ENCODE data around the gene RFC2. TPM values are rescaled to one million over a fixed set of nuclear protein-coding genes. Genes with fewer than 3 reads are reported as not detected.
"Not testable (repeated sequence)": the region's sequence is repeated elsewhere in the genome, so short reads cannot be mapped to it uniquely, and the experiment has no call there.

The RFC2 gene
- total RNA-seq, 2 donors from 2014 or later, result 15.6 to 21.9 TPM

DNA sequence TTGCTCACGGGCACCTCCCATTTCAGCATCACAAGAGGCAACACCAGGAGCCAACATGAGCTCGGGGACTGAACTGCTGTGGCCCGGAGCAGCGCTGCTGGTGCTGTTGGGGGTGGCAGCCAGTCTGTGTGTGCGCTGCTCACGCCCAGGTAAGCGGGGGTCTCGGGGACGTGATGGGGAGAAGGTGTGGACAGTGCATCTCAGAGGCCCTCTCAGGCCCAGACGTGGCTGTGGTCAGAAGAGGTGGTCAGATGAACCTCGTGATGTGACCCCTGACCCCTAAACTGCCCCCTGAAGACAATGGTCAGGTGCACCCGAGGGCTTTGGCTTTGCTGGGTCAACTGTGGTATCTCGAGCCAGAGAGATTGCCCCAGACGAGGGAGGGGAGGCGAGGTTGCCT lies 38.3 kb downstream of the RFC2 start:
- Histone ChIP-seq H3K27me3 (replicated peaks; ENCODE audit: insufficient read depth) (no peaks in the 10 kb centered on the region), H3K4me1 (replicated peaks) (no peaks in the 10 kb centered on the region), H3K9me3 (no peaks in the 10 kb centered on the region), H3K27ac (no peak overlapping the region), H3K4me3 (no peak overlapping the region), H3K36me3 (no peaks in the 10 kb centered on the region)
- intact Hi-C loops (cut with DNase I), result no loop called here
- 69% methylated on average over 15 of the region's 15 CpGs for WGBS
- TF ChIP-seq, protein P1, sequence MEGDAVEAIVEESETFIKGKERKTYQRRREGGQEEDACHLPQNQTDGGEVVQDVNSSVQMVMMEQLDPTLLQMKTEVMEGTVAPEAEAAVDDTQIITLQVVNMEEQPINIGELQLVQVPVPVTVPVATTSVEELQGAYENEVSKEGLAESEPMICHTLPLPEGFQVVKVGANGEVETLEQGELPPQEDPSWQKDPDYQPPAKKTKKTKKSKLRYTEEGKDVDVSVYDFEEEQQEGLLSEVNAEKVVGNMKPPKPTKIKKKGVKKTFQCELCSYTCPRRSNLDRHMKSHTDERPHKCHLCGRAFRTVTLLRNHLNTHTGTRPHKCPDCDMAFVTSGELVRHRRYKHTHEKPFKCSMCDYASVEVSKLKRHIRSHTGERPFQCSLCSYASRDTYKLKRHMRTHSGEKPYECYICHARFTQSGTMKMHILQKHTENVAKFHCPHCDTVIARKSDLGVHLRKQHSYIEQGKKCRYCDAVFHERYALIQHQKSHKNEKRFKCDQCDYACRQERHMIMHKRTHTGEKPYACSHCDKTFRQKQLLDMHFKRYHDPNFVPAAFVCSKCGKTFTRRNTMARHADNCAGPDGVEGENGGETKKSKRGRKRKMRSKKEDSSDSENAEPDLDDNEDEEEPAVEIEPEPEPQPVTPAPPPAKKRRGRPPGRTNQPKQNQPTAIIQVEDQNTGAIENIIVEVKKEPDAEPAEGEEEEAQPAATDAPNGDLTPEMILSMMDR (IDR thresholded peaks at IDR 0.05), result no peak
- TF ChIP-seq POLR2AphosphoS5 (IDR thresholded peaks at IDR 0.05) (no peak), POLR2A (IDR thresholded peaks at IDR 0.05) (no peak)
- DNase-seq (ENCODE audit: low spot score), result no peak

DNA sequence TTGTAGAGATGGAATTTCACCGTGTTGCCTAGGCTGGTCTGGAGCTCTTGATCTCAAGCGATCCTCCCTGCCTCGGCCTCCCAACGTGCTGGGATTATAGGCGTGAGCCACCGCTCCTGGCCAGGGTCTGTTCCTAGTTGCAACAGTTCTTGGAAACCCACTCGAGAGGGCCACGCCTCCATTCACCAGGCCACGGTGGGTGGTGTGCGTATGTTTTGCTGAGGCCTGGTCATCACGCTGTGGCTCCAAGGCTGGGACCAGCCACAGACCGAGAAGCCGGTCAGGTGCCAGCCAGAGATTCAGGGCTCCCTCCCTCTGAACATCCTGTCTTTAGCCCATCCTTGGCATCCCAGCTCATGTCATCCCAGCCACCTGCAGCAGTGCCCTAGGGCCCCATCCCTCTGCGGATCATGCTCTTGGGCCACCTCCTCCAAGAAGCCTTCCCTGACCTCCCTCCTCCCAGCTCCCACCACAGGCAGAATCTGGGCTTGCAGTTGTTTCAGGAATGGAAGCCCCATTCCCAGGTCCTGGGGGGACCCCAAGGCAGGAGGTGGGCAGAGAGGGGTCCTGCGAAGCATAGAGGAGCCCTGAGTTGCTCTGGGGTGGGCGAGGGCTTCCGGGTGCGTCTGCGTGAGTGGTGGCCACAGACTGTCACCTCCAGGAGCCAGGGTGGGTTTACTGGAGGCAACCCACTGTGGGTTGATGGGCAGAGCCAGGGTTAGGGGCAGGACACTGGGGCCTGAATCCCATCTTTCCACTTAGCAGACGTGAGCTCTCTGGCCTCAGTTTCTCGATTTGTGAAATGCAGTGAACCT lies 39.2 kb downstream of the RFC2 start:
- TF ChIP-seq POLR2AphosphoS5 (IDR thresholded peaks at IDR 0.05) (no peak), POLR2A (IDR thresholded peaks at IDR 0.05) (no peak)
- TF ChIP-seq, protein P1 (IDR thresholded peaks at IDR 0.05), result no peak
- Histone ChIP-seq H3K9me3 (no peaks in the 10 kb centered on the region), H3K4me1 (replicated peaks) (no peaks in the 10 kb centered on the region), H3K36me3 (no peaks in the 10 kb centered on the region), H3K27me3 (replicated peaks; ENCODE audit: insufficient read depth) (no peaks in the 10 kb centered on the region), H3K4me3 (no peak overlapping the region), H3K27ac (no peak overlapping the region)
- WGBS, result 87% methylated on average over 21 of the region's 21 CpGs
- no peak for DNase-seq (ENCODE audit: low spot score)
- intact Hi-C loops (cut with DNase I), result no loop called here

DNA sequence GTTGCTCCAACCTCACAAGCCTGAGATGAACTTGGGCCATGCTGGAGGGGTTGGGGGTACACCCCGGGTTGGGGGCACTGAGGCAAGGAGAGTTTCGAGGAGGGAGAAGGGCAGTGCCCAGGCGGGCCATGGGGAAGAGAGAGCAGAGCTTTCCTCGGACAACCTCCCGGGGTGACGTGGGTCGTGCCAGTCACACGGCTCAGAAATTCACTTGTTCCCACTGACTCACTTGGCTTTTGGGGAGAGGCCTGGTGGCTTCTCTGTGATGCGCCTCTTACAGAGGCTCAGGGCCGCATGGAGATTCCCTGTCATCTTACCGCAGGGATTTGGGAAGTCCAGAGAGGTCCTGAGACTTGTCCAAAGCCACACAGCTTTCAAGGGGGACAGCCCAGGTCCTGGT lies 41.5 kb downstream of the RFC2 start:
- no peak overlapping the region for H3K4me3 ChIP-seq
- H3K27me3 ChIP-seq (replicated peaks; ENCODE audit: insufficient read depth), result no peaks in the 10 kb centered on the region
- TF ChIP-seq POLR2AphosphoS5 (IDR thresholded peaks at IDR 0.05) (no peak), POLR2A (IDR thresholded peaks at IDR 0.05) (no peak)
- TF ChIP-seq, protein P1 (IDR thresholded peaks at IDR 0.05), result no peak
- no peak overlapping the region for H3K27ac ChIP-seq
- H3K36me3 ChIP-seq, result no peaks in the 10 kb centered on the region
- no peaks in the 10 kb centered on the region for H3K9me3 ChIP-seq
- no peaks in the 10 kb centered on the region for H3K4me1 ChIP-seq (replicated peaks)
- DNase-seq (ENCODE audit: low spot score), result no peak
- intact Hi-C loops (cut with DNase I), result no loop called here
- WGBS, result 90% methylated on average over 11 of the region's 11 CpGs

DNA sequence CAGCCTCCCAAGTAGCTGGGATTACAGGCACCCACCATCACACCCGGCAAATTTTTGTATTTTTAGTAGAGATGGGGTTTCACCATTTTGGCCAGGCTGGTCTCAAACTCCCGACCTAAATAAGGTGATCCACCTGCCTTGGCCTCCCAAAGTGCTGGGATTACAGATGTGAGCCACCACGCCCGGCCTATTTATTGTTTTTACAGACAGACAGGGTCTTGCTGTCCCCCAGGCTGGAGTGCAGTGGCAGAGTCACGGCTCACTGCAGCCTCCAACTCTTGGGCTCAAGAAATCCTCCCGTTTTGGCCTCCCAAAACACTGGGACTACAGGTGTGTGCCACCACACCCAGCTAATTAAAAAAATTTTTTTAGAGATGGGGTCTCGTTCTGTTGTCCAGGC lies 46.0 kb downstream of the RFC2 start:
- H3K4me3 ChIP-seq; H3K27ac ChIP-seq; DNase-seq (ENCODE audit: low spot score); H3K27me3 ChIP-seq (replicated peaks; ENCODE audit: insufficient read depth); H3K4me1 ChIP-seq (replicated peaks); H3K36me3 ChIP-seq; H3K9me3 ChIP-seq: not testable (repeated sequence)
- 88% methylated on average over 7 of the region's 7 CpGs for WGBS
- intact Hi-C loops (cut with DNase I), result loop anchor here (10.0 kb wide), 1 partner anchor 343 kb away; the partner anchor contains the start of gene TMEM270

DNA sequence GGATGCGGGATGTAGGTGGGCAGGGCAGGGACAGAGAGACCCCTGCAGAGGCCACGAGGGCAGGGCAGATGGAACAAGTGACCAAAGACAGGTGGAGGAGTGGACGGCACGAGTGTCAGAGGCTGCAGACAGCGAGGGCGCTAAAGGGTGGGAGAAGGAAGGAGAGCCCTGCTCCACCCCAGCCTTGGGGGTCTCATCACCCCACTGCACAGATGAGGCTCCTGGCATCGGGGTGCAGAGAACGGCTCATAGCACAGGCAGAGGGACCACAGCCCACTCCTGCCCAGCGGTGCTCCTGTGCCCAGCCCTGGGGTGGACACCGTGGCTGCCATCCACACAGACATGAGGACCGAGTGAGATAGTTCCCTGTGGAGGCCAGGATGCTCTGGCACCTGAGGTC lies 46.6 kb downstream of the RFC2 start:
- H3K9me3 ChIP-seq, result no peaks in the 10 kb centered on the region
- no peak for DNase-seq (ENCODE audit: low spot score)
- WGBS, result 87% methylated on average over 11 of the region's 11 CpGs
- H3K4me3 ChIP-seq, result no peak overlapping the region
- no peaks in the 10 kb centered on the region for H3K4me1 ChIP-seq (replicated peaks)
- no peak for TF ChIP-seq POLR2A (IDR thresholded peaks at IDR 0.05)
- TF ChIP-seq, protein P1 (IDR thresholded peaks at IDR 0.05), result no peak
- TF ChIP-seq POLR2AphosphoS5 (IDR thresholded peaks at IDR 0.05), result no peak
- no peak overlapping the region for H3K27ac ChIP-seq
- H3K36me3 ChIP-seq, result no peaks in the 10 kb centered on the region
- no peaks in the 10 kb centered on the region for H3K27me3 ChIP-seq (replicated peaks; ENCODE audit: insufficient read depth)
- intact Hi-C loops (cut with DNase I), result loop anchor here (2.0 to 10.0 kb wide), 2 partner anchors 193 to 343 kb away; partner anchors contain the start of gene TMEM270

Measured in prostate gland (tissue), 2 donors.